Transverse colon (tissue), 4 donors: Measurements from ENCODE around the gene CYP27A1. TPM values are rescaled to one million over a fixed set of nuclear protein-coding genes. Genes with fewer than 3 reads are reported as not detected.
A peak's percentile ranks its signal among the peaks of the same experiment; 100 is the strongest.

Experiments
- DNase-seq: peaks from one replicate; pipeline ENCODE4 v3.0.0-alpha.2; 2019
- H3K27ac ChIP-seq, 4 donors: fragments of 200-600 bp; sonication (generic); 2 replicates each; pipeline ENCODE4 v1.5.1; 2016 to 2018; ENCODE audit warnings: inconsistent platforms in 4 of 4
- H3K27me3 ChIP-seq: fragments of 200-600 bp; sonication (generic); 2 replicates; pipeline ENCODE4 v1.5.1; 2017; ENCODE audit warnings: inconsistent platforms
- H3K36me3 ChIP-seq, 4 donors: fragments of 200-600 bp; sonication (generic); 2 replicates each; pipeline ENCODE4 v1.5.1; 2017 to 2019; ENCODE audit warnings: inconsistent platforms in 4 of 4
- H3K4me1 ChIP-seq, 4 donors: fragments of 200-600 bp; sonication (generic); 2 replicates each; pipeline ENCODE4 v1.5.1; 2017 to 2020; ENCODE audit warnings: inconsistent platforms in 4 of 4
- H3K4me3 ChIP-seq, 4 donors: fragments of 200-600 bp; sonication (generic); 1 replicate in 1 of 4; 2 replicates in 3 of 4; pipeline versions ENCODE4 v1.5.1 to v1.6.1; 2017 to 2019; ENCODE audit warnings: inconsistent platforms in 4 of 4
- H3K9me3 ChIP-seq, 2 donors: fragments of 200-600 bp; sonication (generic); 2 replicates each; pipeline ENCODE4 v1.5.1; 2017 to 2019; ENCODE audit warnings: inconsistent platforms in 2 of 2
- EP300 ChIP-seq: sonication (generic); formaldehyde crosslinking; IDR thresholded peaks from one replicate; pipeline ENCODE4 v1.6.1; 2017; ENCODE audit warnings: antibody characterized with exemption, low read depth
- POLR2A ChIP-seq: fragments of 450-650 bp; IDR thresholded peaks from one replicate; pipeline ENCODE4 v1.6.1; 2016; ENCODE audit warnings: antibody characterized with exemption, mild to moderate bottlenecking, moderate library complexity
- POLR2AphosphoS5 ChIP-seq, 3 donors: sonication (generic); formaldehyde crosslinking; IDR thresholded peaks; one replicate each; pipeline ENCODE4 v1.6.1; 2016; ENCODE audit warnings: antibody characterized with exemption in 3 of 3
- WGBS, 2 donors: methylation state at CpG; one replicate each; pipeline ENCODE4 v1.1.5; 2018; ENCODE audit warnings: low coverage in 1 of 2; 5-methylcytosine and 5-hydroxymethylcytosine counted together
- in situ Hi-C, 4 donors: fragments of 200-750 bp; cut with MboI; loops; one replicate each; pipeline versions ENCODE4 v1.15.0 to v1.15.1; 2017; ENCODE audit warnings: low sequenced_read_pairs in 3 of 4, low pct_ligation_motif_present in 1 of 4, low pct_unique_long_range_greater_than_20kb in 1 of 4
- intact Hi-C: fragments of 100-400 bp; cut with DNase I; formaldehyde crosslinking; loops from one replicate; pipeline ENCODE4 v1.15.1; 2023; ENCODE audit warnings: low total_unique reads
- total RNA-seq, 4 donors: library from RNA; depleted of rRNA; stranded (reverse); fragments of >200 nt; gene quantifications; one replicate each; pipeline ENCODE4 v1.1.0, GENCODE V29; 2016
- TF ChIP-seq, protein P1 (sequence below), 5 experiments: fragments of 200-600 bp in 3 of 5; fragments of 450-650 bp in 2 of 5; sonication (generic) in 3 of 5; IDR thresholded peaks; 1 replicate in 2 of 5; 2 replicates in 3 of 5; pipeline ENCODE4 v1.5.1; 2016 to 2017; ENCODE audit warnings: antibody characterized with exemption in 5 of 5, inconsistent platforms in 3 of 5, mild to moderate bottlenecking in 2 of 5, moderate library complexity in 1 of 5

CYP27A1 gene
- total RNA-seq, 4 donors from 2014 or later, result 48.3 to 159 (median 75.5) TPM

DNA sequence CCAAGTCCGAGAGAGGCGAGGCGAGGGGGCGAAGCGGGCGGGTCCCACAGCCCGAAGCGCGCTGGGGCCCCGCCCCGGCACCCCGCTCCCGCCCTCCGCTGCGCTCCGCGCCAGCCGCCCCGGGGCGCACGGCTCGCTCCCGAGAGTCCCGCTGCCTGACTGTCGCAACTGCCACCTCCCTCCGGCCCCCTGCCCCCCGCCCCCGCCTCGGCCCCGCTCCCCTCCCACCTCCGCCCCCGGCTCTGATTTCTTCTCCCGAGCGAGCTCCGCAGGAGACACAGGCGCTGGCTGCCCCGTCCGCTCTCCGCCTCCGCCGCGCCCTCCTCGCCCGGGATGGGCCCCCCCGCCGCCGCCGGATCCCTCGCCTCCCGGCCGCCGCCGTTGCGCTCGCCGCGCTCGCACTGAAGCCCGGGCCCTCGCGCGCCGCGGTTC is 77.6 kb downstream of the CYP27A1 start, which contains the start of gene WNT6:
TSS of gene WNT6 (plus strand) at position 250 of the 432 bp plus-strand sequence. CDS start 233 bp downstream, outside the sequence.
- Histone ChIP-seq H3K4me1 (peaks cover 6 to 20% (median 12%) of the 10 kb centered on the region in 4 donors), H3K27ac (peak within 1 kb of the TSS in 2 of 4 donors; percentile 6 to 11), H3K36me3 (no peaks in the 10 kb centered on the region), H3K4me3 (peak within 1 kb of the TSS in 3 of 4 donors; percentile 21 to 48 (median 30)), H3K9me3 (no peaks in the 10 kb centered on the region), H3K27me3 (peaks cover 98% of the 10 kb centered on the region)
- in situ Hi-C loops, result no loop called here
- no peak for TF ChIP-seq EP300
- TF ChIP-seq POLR2AphosphoS5 (IDR thresholded peaks at IDR 0.05), result no peak
- no peak for TF ChIP-seq POLR2A
- TF ChIP-seq, protein P1, sequence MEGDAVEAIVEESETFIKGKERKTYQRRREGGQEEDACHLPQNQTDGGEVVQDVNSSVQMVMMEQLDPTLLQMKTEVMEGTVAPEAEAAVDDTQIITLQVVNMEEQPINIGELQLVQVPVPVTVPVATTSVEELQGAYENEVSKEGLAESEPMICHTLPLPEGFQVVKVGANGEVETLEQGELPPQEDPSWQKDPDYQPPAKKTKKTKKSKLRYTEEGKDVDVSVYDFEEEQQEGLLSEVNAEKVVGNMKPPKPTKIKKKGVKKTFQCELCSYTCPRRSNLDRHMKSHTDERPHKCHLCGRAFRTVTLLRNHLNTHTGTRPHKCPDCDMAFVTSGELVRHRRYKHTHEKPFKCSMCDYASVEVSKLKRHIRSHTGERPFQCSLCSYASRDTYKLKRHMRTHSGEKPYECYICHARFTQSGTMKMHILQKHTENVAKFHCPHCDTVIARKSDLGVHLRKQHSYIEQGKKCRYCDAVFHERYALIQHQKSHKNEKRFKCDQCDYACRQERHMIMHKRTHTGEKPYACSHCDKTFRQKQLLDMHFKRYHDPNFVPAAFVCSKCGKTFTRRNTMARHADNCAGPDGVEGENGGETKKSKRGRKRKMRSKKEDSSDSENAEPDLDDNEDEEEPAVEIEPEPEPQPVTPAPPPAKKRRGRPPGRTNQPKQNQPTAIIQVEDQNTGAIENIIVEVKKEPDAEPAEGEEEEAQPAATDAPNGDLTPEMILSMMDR (IDR thresholded peaks at IDR 0.05), result no peak
- intact Hi-C loops, result no loop called here
- DNase-seq, result no peak
- 1% methylated on average over 29 of the region's 64 CpGs; no CpG with 5 or more reads in 1 of the 2 donors for WGBS, 2 donors

DNA sequence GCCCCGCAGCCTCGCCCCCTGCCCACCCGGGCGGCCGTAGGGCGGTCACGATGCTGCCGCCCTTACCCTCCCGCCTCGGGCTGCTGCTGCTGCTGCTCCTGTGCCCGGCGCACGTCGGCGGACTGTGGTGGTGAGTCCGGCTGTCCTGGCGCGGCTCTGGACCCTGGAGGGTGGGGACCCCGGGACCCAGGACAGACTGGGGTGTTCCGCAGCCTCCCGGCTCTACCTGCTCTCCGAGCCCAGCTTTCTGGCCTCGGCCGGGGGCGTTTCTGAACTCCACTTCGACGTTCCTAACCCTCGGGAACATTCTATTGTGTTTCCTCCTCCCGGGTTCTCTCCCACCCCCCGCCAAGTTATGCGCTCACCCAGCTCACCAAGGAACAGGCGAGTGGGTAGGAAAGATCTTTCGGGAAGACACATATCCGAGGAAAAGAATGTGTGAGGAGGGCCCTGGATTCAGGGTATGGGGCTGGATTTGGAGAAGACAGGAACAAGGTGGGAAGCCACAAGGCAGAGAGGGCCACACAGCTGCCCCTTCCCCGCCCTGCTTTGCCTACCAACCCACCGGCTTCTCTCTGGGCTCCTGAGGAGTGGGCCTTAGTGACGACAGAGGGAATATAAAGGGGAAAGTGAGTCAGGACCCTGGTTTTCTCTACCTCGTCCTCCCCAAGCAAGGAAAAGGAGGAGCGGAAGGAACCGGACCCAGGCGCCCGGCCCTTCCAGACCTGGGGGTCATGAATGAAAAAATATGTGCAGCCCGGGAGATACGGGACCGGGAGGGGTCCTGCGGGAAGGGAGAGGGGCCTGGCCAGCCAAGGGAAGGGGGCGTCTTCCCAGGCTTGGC is 78.3 kb downstream of the CYP27A1 start:
- no peaks in the 10 kb centered on the region for H3K9me3 ChIP-seq
- intact Hi-C loops (no loop called here), in situ Hi-C loops (no loop called here)
- peaks cover 98% of the 10 kb centered on the region for H3K27me3 ChIP-seq
- no peak for TF ChIP-seq POLR2AphosphoS5 (IDR thresholded peaks at IDR 0.05)
- TF ChIP-seq POLR2A, result no peak
- TF ChIP-seq EP300, result no peak
- TF ChIP-seq, protein P1 (IDR thresholded peaks at IDR 0.05), result no peak
- H3K4me3 ChIP-seq, result peak overlapping the region in 3 of 4 donors; percentile 21 to 48 (median 30)
- peaks cover 6 to 20% (median 12%) of the 10 kb centered on the region in 4 donors for H3K4me1 ChIP-seq
- peak overlapping the region in 2 of 4 donors; percentile 6 to 11 for H3K27ac ChIP-seq
- DNase-seq, result no peak
- 5 to 18% methylated on average over 2 to 45 of the region's 47 CpGs for WGBS, 2 donors
- H3K36me3 ChIP-seq, result no peaks in the 10 kb centered on the region

DNA sequence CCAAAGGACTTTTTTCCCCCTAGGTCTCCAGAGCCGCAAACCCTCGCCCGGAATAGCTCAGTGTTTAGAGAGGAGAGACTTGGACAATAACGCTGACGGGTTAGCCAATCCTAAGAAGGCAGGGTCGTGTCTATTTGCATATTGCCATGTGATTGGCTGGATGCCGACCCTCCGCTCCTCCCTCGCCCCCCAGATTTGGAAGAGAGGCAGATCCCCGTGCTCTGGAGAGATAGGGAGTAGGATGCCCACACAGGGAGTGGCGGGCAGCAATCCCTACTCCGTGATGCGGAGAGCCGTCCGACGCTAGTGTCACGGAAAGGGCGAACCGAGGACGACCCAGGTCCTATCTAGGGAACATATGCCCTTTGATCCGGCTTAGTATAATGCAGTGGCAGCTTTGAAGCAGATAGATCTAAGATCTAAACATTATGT is 79.0 kb downstream of the CYP27A1 start:
- Histone ChIP-seq H3K27ac (peak overlapping the region in 1 of 4 donors; percentile 6), H3K4me3 (peak overlapping the region in 1 of 4 donors; percentile 8), H3K4me1 (peaks cover 6 to 20% (median 12%) of the 10 kb centered on the region in 4 donors), H3K27me3 (peaks cover 98% of the 10 kb centered on the region), H3K9me3 (no peaks in the 10 kb centered on the region), H3K36me3 (no peaks in the 10 kb centered on the region)
- 2% methylated on average over 21 of the region's 21 CpGs; no CpG with 5 or more reads in 1 of the 2 donors for WGBS, 2 donors
- in situ Hi-C loops, result no loop called here
- peak; percentile 34 for DNase-seq
- TF ChIP-seq POLR2A (no peak), POLR2AphosphoS5 (IDR thresholded peaks at IDR 0.05) (no peak), EP300 (no peak)
- TF ChIP-seq, protein P1 (IDR thresholded peaks at IDR 0.05), result no peak
- intact Hi-C loops, result no loop called here

DNA sequence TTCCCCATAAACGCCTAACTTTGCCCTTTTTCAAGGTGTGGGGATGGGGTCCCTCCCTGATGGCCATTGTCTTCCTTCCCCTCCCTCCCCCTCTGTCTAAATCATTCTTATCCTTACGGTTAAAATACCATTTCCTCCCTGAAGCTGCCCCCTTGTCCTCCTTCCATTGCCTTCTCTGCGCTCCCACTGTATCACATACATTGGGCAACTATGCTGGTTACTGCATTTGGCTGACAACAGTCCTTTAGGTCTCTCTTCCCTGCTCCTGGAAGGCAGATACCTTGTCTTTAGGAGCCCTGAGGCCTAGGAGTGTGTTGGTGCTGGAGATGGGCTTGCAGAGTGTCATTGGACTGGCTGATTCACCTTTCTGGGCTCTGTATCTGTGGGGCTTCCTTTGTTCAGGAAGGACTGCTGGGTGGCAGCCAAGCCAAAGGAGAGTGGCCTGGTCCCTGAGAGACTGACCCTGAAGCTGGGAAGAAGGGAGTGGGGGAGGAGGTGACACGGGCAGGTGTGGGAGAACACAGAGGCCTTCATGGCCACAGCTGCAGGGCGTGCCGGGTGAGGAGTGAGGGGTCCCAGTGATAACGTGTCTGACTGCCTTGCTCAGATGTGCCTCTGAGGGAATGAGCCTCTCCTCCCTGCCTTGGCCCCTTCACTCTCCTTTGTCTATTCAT is 79.8 kb downstream of the CYP27A1 start:
- intact Hi-C loops, result no loop called here
- TF ChIP-seq, protein P1 (IDR thresholded peaks at IDR 0.05), result no peak
- TF ChIP-seq EP300 (no peak), POLR2AphosphoS5 (IDR thresholded peaks at IDR 0.05) (no peak), POLR2A (no peak)
- Histone ChIP-seq H3K36me3 (no peaks in the 10 kb centered on the region), H3K4me1 (peaks cover 6 to 20% (median 12%) of the 10 kb centered on the region in 4 donors), H3K4me3 (no peak overlapping the region), H3K27me3 (peaks cover 99% of the 10 kb centered on the region), H3K27ac (no peak overlapping the region), H3K9me3 (no peaks in the 10 kb centered on the region)
- WGBS, 2 donors, result 62 to 65% methylated on average over 6 to 7 of the region's 7 CpGs
- in situ Hi-C loops, result no loop called here
- DNase-seq, result no peak
